DMS 273 treated with DMSO at 0.1 percent for 48 hours (cell line): Measurements from ENCODE around the gene SLC43A3.
A peak's percentile ranks its signal among the peaks of the same experiment; 100 is the strongest.
"Not testable (repeated sequence)": the region's sequence is repeated elsewhere in the genome, so short reads cannot be mapped to it uniquely, and the experiment has no call there.

Experiments
- DNase-seq: peaks from one replicate; lab custom pipeline; 2025; lab: John Stamatoyannopoulos, UW

Gene SLC43A3

GRCh38 chr11:57459164-57460021 is 32.5 kb upstream of the SLC43A3 start:
- DNase-seq: no peak

- DNase-seq: peak; percentile 54
Observed at GRCh38 chr11:57458410-57459163, 31.7 kb upstream of the SLC43A3 start.

- no peak for DNase-seq
Observed at GRCh38 chr11:57458060-57458409, 31.1 kb upstream of the SLC43A3 start.

- no peak for DNase-seq
Observed at GRCh38 chr11:57457643-57458023, 30.7 kb upstream of the SLC43A3 start.

GRCh38 chr11:57456960-57457642 is 30.2 kb upstream of the SLC43A3 start:
- peak; percentile 13 for DNase-seq

- no peak for DNase-seq
Observed at GRCh38 chr11:57453543-57454177, 26.7 kb upstream of the SLC43A3 start.

- DNase-seq: no peak
Observed at GRCh38 chr11:57446055-57446454, 19.1 kb upstream of the SLC43A3 start.

GRCh38 chr11:57445122-57445394 is 18.1 kb upstream of the SLC43A3 start:
- DNase-seq: not testable (repeated sequence)

GRCh38 chr11:57444362-57445121 is 17.6 kb upstream of the SLC43A3 start:
- DNase-seq: no peak

GRCh38 chr11:57440744-57441414 is 14.0 kb upstream of the SLC43A3 start:
- DNase-seq: no peak

- DNase-seq: no peak
Observed at GRCh38 chr11:57439786-57440185, 12.9 kb upstream of the SLC43A3 start.

- DNase-seq: no peak
Observed at GRCh38 chr11:57438345-57439285, 11.7 kb upstream of the SLC43A3 start.

- no peak for DNase-seq
Observed at GRCh38 chr11:57436031-57436430, 9.1 kb upstream of the SLC43A3 start.

- no peak for DNase-seq
Observed at GRCh38 chr11:57434640-57435546, 8.0 kb upstream of the SLC43A3 start.

- DNase-seq: no peak
Observed at GRCh38 chr11:57432714-57433163, 5.8 kb upstream of the SLC43A3 start.

GRCh38 chr11:57432149-57432561 is 5.2 kb upstream of the SLC43A3 start:
- no peak for DNase-seq

- DNase-seq: no peak
Observed at GRCh38 chr11:57430952-57431351, 4.0 kb upstream of the SLC43A3 start.

- no peak for DNase-seq
Observed at GRCh38 chr11:57429946-57430345, 3.0 kb upstream of the SLC43A3 start.

GRCh38 chr11:57428643-57429042 is 1.7 kb upstream of the SLC43A3 start:
- no peak for DNase-seq
